BJ (cell line): ENCODE results near the gene INSRR. TPM values are rescaled to one million over a fixed set of nuclear protein-coding genes. Genes with fewer than 3 reads are reported as not detected.
A peak's percentile ranks its signal among the peaks of the same experiment; 100 is the strongest.

Source experiments
- CTCF ChIA-PET: fragments of 350-600 bp; formaldehyde crosslinking; extraction: SDS; loops from one replicate; lab custom pipeline; 2021; ENCODE audit warnings: antibody characterized with exemption, inconsistent platforms; lab: Yijun Ruan, JAX
- POLR2A ChIA-PET: fragments of 300-600 bp; sonication (Branson Sonifier 250); formaldehyde crosslinking; extraction: SDS; loops from one replicate; lab custom pipeline; 2021; ENCODE audit warnings: antibody characterized with exemption; lab: Charles Lee
- DNase-seq: peaks from one replicate; pipeline ENCODE4 v3.0.0-alpha.2; 2011; ENCODE audit warnings: low read depth
- H3K27me3 ChIP-seq: 2 replicates; pipeline ENCODE4 v1.6.0; 2011; ENCODE audit warnings: low read length; ENCODE audit not compliant: control insufficient read depth, insufficient read depth
- H3K36me3 ChIP-seq: 2 replicates; pipeline ENCODE4 v1.5.1; 2011; ENCODE audit warnings: low read length; ENCODE audit not compliant: control insufficient read depth, insufficient read depth
- H3K4me3 ChIP-seq: 2 replicates; pipeline ENCODE4 v1.5.1; 2011; ENCODE audit warnings: low read depth, mild to moderate bottlenecking, control low read depth, low read length
- polyA plus RNA-seq: library from polyadenylated mRNA; depleted of rRNA; stranded (reverse); fragments of >200 nt; gene quantifications from 2 replicates; pipeline ENCODE4 v1.2.3, GENCODE V29; 2011
- TF ChIP-seq, protein P1 (sequence below): IDR thresholded peaks from 2 replicates; pipeline ENCODE4 v1.5.1; 2011; ENCODE audit warnings: low read depth, mild to moderate bottlenecking, control low read depth, inconsistent platforms, low read length, moderate library complexity; ENCODE audit not compliant: insufficient read depth

The INSRR gene
- polyA plus RNA-seq, 1 experiment, result not detected

- no peaks in the 10 kb centered on the region for H3K36me3 ChIP-seq
- POLR2A ChIA-PET, result no interaction called here
- DNase-seq, result no peak
- H3K27me3 ChIP-seq, result peaks cover 5% of the 10 kb centered on the region
- CTCF ChIA-PET, result interaction anchor here (1.0 to 10.8 kb wide), 11 partner anchors 8 to 105 kb away, joined by 3 to 101 read pairs (median 4); partner anchors contain the start of genes NTRK1 and PEAR1
- H3K4me3 ChIP-seq, result no peak overlapping the region
- TF ChIP-seq, protein P1, sequence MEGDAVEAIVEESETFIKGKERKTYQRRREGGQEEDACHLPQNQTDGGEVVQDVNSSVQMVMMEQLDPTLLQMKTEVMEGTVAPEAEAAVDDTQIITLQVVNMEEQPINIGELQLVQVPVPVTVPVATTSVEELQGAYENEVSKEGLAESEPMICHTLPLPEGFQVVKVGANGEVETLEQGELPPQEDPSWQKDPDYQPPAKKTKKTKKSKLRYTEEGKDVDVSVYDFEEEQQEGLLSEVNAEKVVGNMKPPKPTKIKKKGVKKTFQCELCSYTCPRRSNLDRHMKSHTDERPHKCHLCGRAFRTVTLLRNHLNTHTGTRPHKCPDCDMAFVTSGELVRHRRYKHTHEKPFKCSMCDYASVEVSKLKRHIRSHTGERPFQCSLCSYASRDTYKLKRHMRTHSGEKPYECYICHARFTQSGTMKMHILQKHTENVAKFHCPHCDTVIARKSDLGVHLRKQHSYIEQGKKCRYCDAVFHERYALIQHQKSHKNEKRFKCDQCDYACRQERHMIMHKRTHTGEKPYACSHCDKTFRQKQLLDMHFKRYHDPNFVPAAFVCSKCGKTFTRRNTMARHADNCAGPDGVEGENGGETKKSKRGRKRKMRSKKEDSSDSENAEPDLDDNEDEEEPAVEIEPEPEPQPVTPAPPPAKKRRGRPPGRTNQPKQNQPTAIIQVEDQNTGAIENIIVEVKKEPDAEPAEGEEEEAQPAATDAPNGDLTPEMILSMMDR, result no peak
Observed at GRCh38 chr1:156822680-156823079, 36.2 kb downstream of the INSRR start.

DNA sequence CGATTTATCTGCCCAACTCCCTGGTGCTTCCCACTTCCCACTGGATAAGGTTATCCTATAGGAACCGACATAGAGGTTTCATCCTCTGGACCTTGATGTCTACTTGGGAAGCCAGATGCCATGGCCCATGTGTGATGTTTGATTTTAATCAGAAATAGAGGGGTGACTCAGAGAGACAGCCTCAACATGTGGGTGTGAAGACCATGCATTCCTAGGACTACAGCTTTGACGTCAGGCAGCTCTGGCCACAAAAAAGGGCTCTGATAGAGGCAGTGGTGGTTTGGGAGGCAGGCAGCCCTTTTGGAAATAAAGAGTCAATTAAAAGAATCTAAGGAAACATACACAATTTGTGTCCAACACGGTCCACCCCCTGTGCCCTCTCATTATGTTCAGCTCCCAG is 37.1 kb downstream of the INSRR start:
- Histone ChIP-seq H3K36me3 (no peaks in the 10 kb centered on the region), H3K27me3 (peaks cover 5% of the 10 kb centered on the region), H3K4me3 (no peak overlapping the region)
- DNase-seq, result no peak
- ChIA-PET POLR2A (no interaction called here), CTCF (interaction anchor here (0.7 to 10.8 kb wide), 14 partner anchors 8 to 132 kb away, joined by 3 to 101 read pairs (median 4); partner anchors contain the start of gene NTRK1)
- TF ChIP-seq, protein P1, result no peak

GRCh38 chr1:156816561-156817328 is 42.2 kb downstream of the INSRR start, which contains the start of gene SH2D2A:
SH2D2A (minus strand) TSS chr1:156816848; CDS start chr1:156816708, 140 bp downstream.
- POLR2A ChIA-PET, result no interaction called here
- TF ChIP-seq, protein P1, result no peak
- Histone ChIP-seq H3K4me3 (no peak within 1 kb of the TSS), H3K27me3 (peaks cover 3% of the 10 kb centered on the region; the same call in 1 of the 2 replicates), H3K36me3 (no peaks in the 10 kb centered on the region)
- no peak for DNase-seq
- CTCF ChIA-PET, result interaction anchor here (0.6 to 2.6 kb wide), 5 partner anchors 8 to 22 kb away, joined by 3 to 8 read pairs (median 3); no protein-coding TSS in a partner anchor

DNA sequence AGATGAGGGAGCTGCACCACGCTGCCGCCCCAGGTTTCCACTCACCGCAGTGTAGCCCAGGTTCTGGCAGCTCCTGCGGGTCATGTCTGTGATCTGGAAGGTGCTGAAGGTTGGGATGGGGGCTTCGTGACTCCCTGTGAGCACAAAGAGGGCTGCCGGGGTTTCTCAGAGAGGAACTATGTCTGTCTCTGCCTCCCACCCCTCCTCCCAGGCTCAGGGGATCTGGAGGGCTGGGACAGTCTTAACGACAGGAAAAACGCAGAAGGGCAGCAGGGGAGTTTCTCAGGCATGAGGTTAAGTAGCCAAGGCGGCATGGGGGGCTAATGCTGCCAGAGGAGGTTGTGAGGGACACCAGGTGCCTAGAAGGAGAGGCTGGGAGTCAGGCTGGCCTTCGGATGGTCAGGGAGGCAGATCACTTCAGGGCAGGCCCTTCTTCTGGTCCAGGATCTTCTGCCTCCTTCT is 42.9 kb downstream of the INSRR start:
- no peak for DNase-seq
- H3K4me3 ChIP-seq, result no peak overlapping the region
- H3K27me3 ChIP-seq, result no peaks in the 10 kb centered on the region; the same call in 1 of the 2 replicates
- ChIA-PET POLR2A (no interaction called here), CTCF (interaction anchor here (0.7 to 6.2 kb wide), 5 partner anchors 9 to 45 kb away, joined by 3 to 30 read pairs (median 5); partner anchors contain the start of genes INSRR and NTRK1)
- TF ChIP-seq, protein P1, result no peak
- no peaks in the 10 kb centered on the region for H3K36me3 ChIP-seq

DNA sequence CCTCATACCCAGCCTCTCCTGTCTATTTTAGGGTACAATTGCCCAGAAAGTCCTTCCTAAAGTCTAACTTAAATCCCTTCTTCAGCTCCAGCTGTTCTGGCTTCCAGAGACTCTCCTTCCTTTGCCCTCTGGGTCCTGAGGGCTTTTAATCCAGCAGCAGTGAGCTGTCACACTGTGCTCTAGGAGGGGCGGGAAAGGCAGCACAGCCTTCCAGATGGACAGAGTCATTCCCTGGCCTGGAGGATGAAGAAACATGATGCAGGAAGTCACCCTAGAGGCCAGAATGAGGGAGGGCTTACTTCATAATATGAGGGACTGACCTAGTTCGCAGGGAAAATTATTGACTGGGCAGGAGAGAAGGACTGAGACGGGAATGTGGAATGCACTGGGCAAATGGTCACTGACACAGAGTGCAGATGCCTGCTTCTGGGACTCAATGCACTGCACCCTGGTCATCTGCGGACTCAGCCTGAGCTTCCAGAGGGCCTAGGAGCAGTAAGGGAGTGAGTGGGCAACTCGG is 43.5 kb downstream of the INSRR start:
- H3K36me3 ChIP-seq, result no peaks in the 10 kb centered on the region
- ChIA-PET POLR2A (no interaction called here), CTCF (interaction anchor here (0.7 to 6.2 kb wide), 4 partner anchors 10 to 45 kb away, joined by 3 to 30 read pairs (median 4); partner anchors contain the start of genes INSRR and NTRK1)
- DNase-seq, result peak; percentile 66
- no peak overlapping the region for H3K4me3 ChIP-seq
- TF ChIP-seq, protein P1, result peak; percentile 19; the same call in 1 of the 2 replicates
- no peaks in the 10 kb centered on the region; the same call in 1 of the 2 replicates for H3K27me3 ChIP-seq
